Measurements from ENCODE around the gene RBM23.
"Not testable (repeated sequence)": the region's sequence is repeated elsewhere in the genome, so short reads cannot be mapped to it uniquely, and the experiment has no call there.

- not testable (repeated sequence) for TF ChIP-seq CTCF, POLR2A (IDR thresholded peaks at IDR 0.05)
Observed at GRCh38 chr14:22854296-22854695, 64.7 kb downstream of the RBM23 start.
